ENCODE results near the gene C2orf76. TPM values are rescaled to one million over a fixed set of nuclear protein-coding genes. Genes with fewer than 3 reads are reported as not detected.

Gene C2orf76
- polyA plus RNA-seq, 1 donor from 2014 or later = 37.7 TPM

DNA sequence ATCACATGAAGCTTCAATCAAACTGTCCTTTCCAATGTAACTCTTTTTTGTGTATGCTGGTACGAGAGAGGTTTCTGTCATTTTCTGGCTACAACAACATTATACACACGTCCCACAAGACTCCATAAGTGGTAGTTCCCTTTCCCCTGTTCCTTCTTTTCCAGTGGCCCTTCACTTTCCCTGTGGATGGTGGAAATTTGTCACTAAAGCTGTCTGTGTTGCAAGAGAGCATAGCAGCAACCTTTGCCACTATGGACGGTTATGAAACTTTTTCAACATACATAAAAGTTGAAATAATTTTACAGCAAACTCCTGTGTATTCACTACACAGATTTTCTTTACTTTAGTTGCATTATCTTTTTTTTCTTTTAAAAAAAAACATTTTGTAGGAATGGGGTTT lies 18.8 kb upstream of the C2orf76 start:
- no peaks in the 10 kb centered on the region for H3K79me2 ChIP-seq (replicated peaks; ENCODE audit: insufficient read depth, low read length)
- H3K9me3 ChIP-seq (ENCODE audit: low read length) = no peaks in the 10 kb centered on the region
- no peaks in the 10 kb centered on the region for H3K9me2 ChIP-seq (ENCODE audit: insufficient read depth, low read length)
- no peaks in the 10 kb centered on the region for H4K20me1 ChIP-seq (ENCODE audit: insufficient read depth)
- no peak overlapping the region for H3K4me3 ChIP-seq (ENCODE audit: low read length)
- TF ChIP-seq POLR2AphosphoS5 (IDR thresholded peaks at IDR 0.05) (no peak), MXI1 (conservative IDR thresholded peaks at IDR 0.05; ENCODE audit: poor library complexity, severe bottlenecking) (no peak), SMC3 (conservative IDR thresholded peaks at IDR 0.05; ENCODE audit: poor library complexity) (no peak), TAF1 (IDR thresholded peaks at IDR 0.05; ENCODE audit: low read depth) (no peak), EP300 (conservative IDR thresholded peaks at IDR 0.05; ENCODE audit: poor library complexity, severe bottlenecking) (no peak), REST (IDR thresholded peaks at IDR 0.05; ENCODE audit: borderline replicate concordance) (no peak), EZH2 (IDR thresholded peaks at IDR 0.05; ENCODE audit: borderline replicate concordance, insufficient read depth, low read length, poor library complexity, severe bottlenecking) (no peak), RAD21 (conservative IDR thresholded peaks at IDR 0.05) (no peak)
- TF ChIP-seq, protein P1, sequence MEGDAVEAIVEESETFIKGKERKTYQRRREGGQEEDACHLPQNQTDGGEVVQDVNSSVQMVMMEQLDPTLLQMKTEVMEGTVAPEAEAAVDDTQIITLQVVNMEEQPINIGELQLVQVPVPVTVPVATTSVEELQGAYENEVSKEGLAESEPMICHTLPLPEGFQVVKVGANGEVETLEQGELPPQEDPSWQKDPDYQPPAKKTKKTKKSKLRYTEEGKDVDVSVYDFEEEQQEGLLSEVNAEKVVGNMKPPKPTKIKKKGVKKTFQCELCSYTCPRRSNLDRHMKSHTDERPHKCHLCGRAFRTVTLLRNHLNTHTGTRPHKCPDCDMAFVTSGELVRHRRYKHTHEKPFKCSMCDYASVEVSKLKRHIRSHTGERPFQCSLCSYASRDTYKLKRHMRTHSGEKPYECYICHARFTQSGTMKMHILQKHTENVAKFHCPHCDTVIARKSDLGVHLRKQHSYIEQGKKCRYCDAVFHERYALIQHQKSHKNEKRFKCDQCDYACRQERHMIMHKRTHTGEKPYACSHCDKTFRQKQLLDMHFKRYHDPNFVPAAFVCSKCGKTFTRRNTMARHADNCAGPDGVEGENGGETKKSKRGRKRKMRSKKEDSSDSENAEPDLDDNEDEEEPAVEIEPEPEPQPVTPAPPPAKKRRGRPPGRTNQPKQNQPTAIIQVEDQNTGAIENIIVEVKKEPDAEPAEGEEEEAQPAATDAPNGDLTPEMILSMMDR (IDR thresholded peaks at IDR 0.05; ENCODE audit: poor library complexity, severe bottlenecking) = no peak
- H3K9ac ChIP-seq (ENCODE audit: low read length) = no peak overlapping the region
- H2AFZ ChIP-seq (ENCODE audit: low read depth, low read length) = no peak overlapping the region
- H3K4me2 ChIP-seq (ENCODE audit: low read length) = no peak overlapping the region
- no peaks in the 10 kb centered on the region for H3K27me3 ChIP-seq (ENCODE audit: insufficient read depth, low read depth, low read length)
- H3K36me3 ChIP-seq (ENCODE audit: insufficient read depth, low read length) = no peaks in the 10 kb centered on the region
- no peak overlapping the region for H3K27ac ChIP-seq (ENCODE audit: low read length)
- H3F3A ChIP-seq (ENCODE audit: insufficient read depth, low read length, poor library complexity, severe bottlenecking) = no peaks in the 10 kb centered on the region

DNA sequence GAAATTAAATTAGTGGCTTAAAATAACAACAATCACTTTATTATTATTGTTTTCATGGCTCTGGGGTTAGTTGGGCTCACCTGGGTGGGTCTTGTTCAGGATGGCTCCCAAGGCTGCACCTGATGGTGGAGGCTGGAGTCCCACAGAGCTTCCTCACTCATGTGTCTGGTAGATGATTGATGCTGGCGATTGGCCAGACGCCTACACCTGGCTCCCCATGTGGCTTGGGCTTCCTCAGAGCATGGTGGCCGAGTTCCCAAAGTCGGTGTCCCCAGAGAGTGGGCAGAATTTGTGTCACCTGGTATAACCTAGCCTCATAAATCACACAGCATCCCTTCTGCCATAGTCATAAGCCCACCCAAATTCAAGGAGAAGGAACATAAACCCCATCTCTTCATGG lies 18.3 kb upstream of the C2orf76 start:
- Histone ChIP-seq H3K27me3 (ENCODE audit: insufficient read depth, low read depth, low read length) (no peaks in the 10 kb centered on the region), H3K79me2 (replicated peaks; ENCODE audit: insufficient read depth, low read length) (no peaks in the 10 kb centered on the region)

More for the DNA sequence above, 18.3 kb upstream of the C2orf76 start:
- H2AFZ ChIP-seq (ENCODE audit: low read depth, low read length) = no peak overlapping the region
- no peaks in the 10 kb centered on the region for H3F3A ChIP-seq (ENCODE audit: insufficient read depth, low read length, poor library complexity, severe bottlenecking)
- TF ChIP-seq RAD21 (conservative IDR thresholded peaks at IDR 0.05) (no peak), POLR2AphosphoS5 (IDR thresholded peaks at IDR 0.05) (no peak), EZH2 (IDR thresholded peaks at IDR 0.05; ENCODE audit: borderline replicate concordance, insufficient read depth, low read length, poor library complexity, severe bottlenecking) (no peak), REST (IDR thresholded peaks at IDR 0.05; ENCODE audit: borderline replicate concordance) (no peak), SMC3 (conservative IDR thresholded peaks at IDR 0.05; ENCODE audit: poor library complexity) (no peak), EP300 (conservative IDR thresholded peaks at IDR 0.05; ENCODE audit: poor library complexity, severe bottlenecking) (no peak), MXI1 (conservative IDR thresholded peaks at IDR 0.05; ENCODE audit: poor library complexity, severe bottlenecking) (no peak), TAF1 (IDR thresholded peaks at IDR 0.05; ENCODE audit: low read depth) (no peak)
- TF ChIP-seq, protein P1 (IDR thresholded peaks at IDR 0.05; ENCODE audit: poor library complexity, severe bottlenecking) = no peak
- H3K4me3 ChIP-seq (ENCODE audit: low read length) = no peak overlapping the region
- H4K20me1 ChIP-seq (ENCODE audit: insufficient read depth) = no peaks in the 10 kb centered on the region
- H3K9me3 ChIP-seq (ENCODE audit: low read length) = no peaks in the 10 kb centered on the region
- no peak overlapping the region for H3K9ac ChIP-seq (ENCODE audit: low read length)
- H3K36me3 ChIP-seq (ENCODE audit: insufficient read depth, low read length) = no peaks in the 10 kb centered on the region
- H3K27ac ChIP-seq (ENCODE audit: low read length) = no peak overlapping the region
- no peaks in the 10 kb centered on the region for H3K9me2 ChIP-seq (ENCODE audit: insufficient read depth, low read length)
- H3K4me2 ChIP-seq (ENCODE audit: low read length) = no peak overlapping the region
